Cardiac muscle cell (in vitro differentiated cells and primary cell): ENCODE measurements around the gene ADAMTS12. TPM values are rescaled to one million over a fixed set of nuclear protein-coding genes. Genes with fewer than 3 reads are reported as not detected.

Experiments used
- DNase-seq, 2 donors: peaks; one replicate each; pipeline versions ENCODE4 v3.0.0 to v3.0.0-alpha.2; 2010 to 2017; ENCODE audit warnings: low read depth in 1 of 2, low spot score in 1 of 2
- H3K27ac ChIP-seq: fragments of 200-600 bp; sonication (generic); 2 replicates; pipeline ENCODE4 v1.5.1; 2016
- H3K27me3 ChIP-seq: fragments of 200-600 bp; sonication (generic); 2 replicates; pipeline ENCODE4 v1.6.0; 2016; ENCODE audit warnings: control low read depth
- H3K36me3 ChIP-seq: fragments of 200-600 bp; sonication (generic); 2 replicates; pipeline ENCODE4 v1.5.1; 2016; ENCODE audit warnings: control low read depth
- H3K4me1 ChIP-seq: fragments of 200-600 bp; sonication (generic); 2 replicates; pipeline ENCODE4 v1.8.1; 2017; ENCODE audit warnings: low read depth, mild to moderate bottlenecking, mixed run types
- H3K4me3 ChIP-seq: fragments of 200-600 bp; sonication (generic); 2 replicates; pipeline ENCODE4 v1.5.1; 2016; ENCODE audit warnings: mild to moderate bottlenecking
- H3K9me3 ChIP-seq: fragments of 200-600 bp; sonication (generic); 2 replicates; pipeline ENCODE4 v1.5.1; 2017; ENCODE audit warnings: low read depth, mild to moderate bottlenecking, control low read depth
- polyA plus RNA-seq: library from polyadenylated mRNA; unstranded; fragments of >200 nt; fragmentation: Nextera tagmentation; extraction: Ambion mirVana; gene quantifications from 2 replicates; pipeline ENCODE4 v1.2.1, GENCODE V29; 2016
- total RNA-seq: library from RNA; depleted of rRNA; stranded (reverse); fragments of >200 nt; gene quantifications from 2 replicates; pipeline ENCODE4 v1.2.3, GENCODE V29; 2016
- TF ChIP-seq, protein P1 (sequence below): IDR thresholded peaks from 2 replicates; pipeline ENCODE4 v1.5.1; 2012; ENCODE audit warnings: low read depth, mild to moderate bottlenecking, low read length

Gene ADAMTS12
- total and polyA plus RNA-seq, 2 experiments from 2014 or later, result 29.3 to 48.4 TPM

DNA sequence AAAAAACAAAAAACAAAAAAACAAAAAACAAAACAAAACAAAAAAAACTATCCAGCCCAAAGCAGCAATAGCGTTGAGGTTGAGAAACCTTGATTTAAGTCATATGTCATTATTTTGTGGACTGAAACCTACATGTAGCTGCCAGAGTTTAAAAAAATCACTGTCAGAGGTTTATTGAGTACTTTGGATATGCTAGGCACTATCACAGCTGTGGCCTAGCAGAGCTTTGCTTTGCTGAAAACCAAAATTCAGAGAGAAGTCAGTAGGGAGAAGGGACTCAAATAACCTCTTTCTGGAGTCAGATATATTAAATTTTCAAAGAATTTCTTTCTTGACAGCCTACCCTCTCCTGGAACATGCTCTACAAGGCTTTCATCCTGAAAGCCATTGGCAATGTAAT, 299.5 kb downstream of the ADAMTS12 start:
- H3K27ac ChIP-seq, result no peak overlapping the region
- no peaks in the 10 kb centered on the region for H3K4me1 ChIP-seq
- peaks cover 10% of the 10 kb centered on the region for H3K36me3 ChIP-seq
- no peaks in the 10 kb centered on the region for H3K9me3 ChIP-seq
- no peak overlapping the region for H3K4me3 ChIP-seq
- TF ChIP-seq, protein P1, sequence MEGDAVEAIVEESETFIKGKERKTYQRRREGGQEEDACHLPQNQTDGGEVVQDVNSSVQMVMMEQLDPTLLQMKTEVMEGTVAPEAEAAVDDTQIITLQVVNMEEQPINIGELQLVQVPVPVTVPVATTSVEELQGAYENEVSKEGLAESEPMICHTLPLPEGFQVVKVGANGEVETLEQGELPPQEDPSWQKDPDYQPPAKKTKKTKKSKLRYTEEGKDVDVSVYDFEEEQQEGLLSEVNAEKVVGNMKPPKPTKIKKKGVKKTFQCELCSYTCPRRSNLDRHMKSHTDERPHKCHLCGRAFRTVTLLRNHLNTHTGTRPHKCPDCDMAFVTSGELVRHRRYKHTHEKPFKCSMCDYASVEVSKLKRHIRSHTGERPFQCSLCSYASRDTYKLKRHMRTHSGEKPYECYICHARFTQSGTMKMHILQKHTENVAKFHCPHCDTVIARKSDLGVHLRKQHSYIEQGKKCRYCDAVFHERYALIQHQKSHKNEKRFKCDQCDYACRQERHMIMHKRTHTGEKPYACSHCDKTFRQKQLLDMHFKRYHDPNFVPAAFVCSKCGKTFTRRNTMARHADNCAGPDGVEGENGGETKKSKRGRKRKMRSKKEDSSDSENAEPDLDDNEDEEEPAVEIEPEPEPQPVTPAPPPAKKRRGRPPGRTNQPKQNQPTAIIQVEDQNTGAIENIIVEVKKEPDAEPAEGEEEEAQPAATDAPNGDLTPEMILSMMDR, result no peak
- DNase-seq, result no peak
- H3K27me3 ChIP-seq, result no peaks in the 10 kb centered on the region

DNA sequence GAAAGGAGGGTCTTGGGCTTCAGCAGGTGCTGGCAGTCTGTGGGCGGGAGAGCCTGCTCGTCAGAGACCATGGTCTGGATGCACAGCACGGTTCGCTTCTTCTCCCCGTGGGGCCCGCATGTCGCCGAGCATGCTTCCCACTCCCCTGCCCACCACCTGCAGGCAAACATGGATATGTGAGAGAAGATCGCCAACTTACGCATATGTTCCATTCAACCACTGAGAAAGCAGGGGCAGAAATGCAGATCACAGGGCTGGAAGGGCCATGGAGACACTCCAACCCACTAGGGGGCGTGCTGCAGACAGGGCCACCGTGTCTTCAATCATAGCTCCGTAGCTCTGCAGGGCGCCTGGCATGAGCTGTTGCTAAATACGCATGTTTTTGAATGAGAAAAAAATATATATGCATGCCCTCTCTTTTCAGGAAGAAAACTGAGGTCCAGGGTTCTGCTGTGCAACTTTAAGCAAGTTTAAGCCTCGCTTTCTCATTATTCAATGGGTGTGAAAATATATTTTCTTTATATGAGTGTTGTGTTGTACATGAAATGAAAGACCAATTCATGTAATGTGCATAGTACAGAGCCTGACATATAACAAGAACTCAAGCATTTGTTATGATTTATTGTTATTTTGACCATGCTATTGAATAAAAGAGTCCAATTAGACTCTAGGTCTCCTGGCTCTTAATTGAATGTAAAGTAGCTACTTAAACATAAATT, 303.0 kb downstream of the ADAMTS12 start:
- H3K4me1 ChIP-seq, result no peaks in the 10 kb centered on the region
- TF ChIP-seq, protein P1, result peak; percentile 42
- H3K36me3 ChIP-seq, result peaks cover 13% of the 10 kb centered on the region
- no peaks in the 10 kb centered on the region for H3K27me3 ChIP-seq
- DNase-seq, result peak; percentile 13 to 46
- no peaks in the 10 kb centered on the region for H3K9me3 ChIP-seq
- H3K27ac ChIP-seq, result no peak overlapping the region
- no peak overlapping the region for H3K4me3 ChIP-seq

DNA sequence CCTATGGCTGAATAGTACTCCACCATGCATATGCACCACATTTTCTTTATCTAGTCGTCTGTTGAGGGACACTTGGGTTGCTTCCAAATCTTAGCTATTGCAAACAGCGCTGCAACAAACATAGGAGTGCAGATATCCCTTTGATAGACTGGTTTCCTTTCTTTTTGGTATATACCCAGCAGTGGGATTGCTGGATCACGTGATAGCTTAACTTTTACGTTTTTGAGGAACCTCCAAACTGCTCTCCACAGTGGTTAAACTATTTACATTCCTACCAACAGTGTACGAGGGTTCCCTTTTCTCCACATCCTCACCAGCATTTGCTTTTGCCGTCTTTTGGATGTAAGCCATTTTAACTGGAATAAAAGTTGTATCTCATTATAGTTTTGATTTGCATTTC, 308.5 kb downstream of the ADAMTS12 start:
- Histone ChIP-seq H3K27ac (no peak overlapping the region), H3K4me1 (no peaks in the 10 kb centered on the region), H3K27me3 (no peaks in the 10 kb centered on the region), H3K36me3 (peaks cover 11% of the 10 kb centered on the region), H3K9me3 (no peaks in the 10 kb centered on the region), H3K4me3 (no peak overlapping the region)
- TF ChIP-seq, protein P1, result no peak
- DNase-seq, result no peak

DNA sequence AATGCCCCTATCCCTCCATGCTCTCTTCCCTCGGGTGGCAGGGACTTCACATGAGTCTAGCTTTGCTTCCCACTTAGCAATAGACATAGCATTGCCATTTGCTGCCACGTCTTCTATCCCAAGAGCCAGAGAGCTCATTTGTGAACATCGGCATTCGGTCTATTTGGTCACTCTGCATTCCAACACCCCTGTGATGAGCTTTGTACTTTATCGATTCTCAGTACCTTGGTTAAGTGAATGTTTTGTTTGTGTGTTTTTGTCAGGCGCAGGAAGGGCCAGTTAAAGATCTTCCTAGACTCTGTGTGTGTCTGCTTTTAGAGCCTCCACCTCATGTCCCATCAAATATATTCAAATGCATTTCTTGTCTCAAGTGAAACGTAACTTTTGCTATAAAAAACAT, 309.4 kb downstream of the ADAMTS12 start:
- H3K27ac ChIP-seq, result no peak overlapping the region
- TF ChIP-seq, protein P1, result no peak
- DNase-seq, result no peak
- no peak overlapping the region for H3K4me3 ChIP-seq
- no peaks in the 10 kb centered on the region for H3K4me1 ChIP-seq
- H3K27me3 ChIP-seq, result no peaks in the 10 kb centered on the region
- no peaks in the 10 kb centered on the region for H3K9me3 ChIP-seq
- peaks cover 5% of the 10 kb centered on the region for H3K36me3 ChIP-seq

DNA sequence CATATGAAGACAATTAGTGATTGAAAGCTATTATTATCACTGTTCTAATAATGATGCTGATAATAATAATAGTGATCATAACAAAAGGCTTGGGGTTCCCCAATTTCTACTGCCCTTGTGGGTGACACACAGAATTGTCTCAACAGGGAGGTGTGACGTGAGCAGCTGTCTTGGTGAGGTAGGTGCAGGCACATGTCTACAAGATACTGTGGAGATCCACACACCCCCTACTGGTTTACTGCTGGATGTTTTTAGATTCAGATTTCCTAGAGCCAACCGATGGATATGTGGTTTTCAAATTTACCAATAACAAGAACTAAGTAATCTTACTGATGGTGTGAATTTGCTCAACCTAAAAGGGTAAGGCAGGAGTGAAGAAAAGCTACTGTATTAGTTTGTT, 312.0 kb downstream of the ADAMTS12 start:
- Histone ChIP-seq H3K27me3 (no peaks in the 10 kb centered on the region), H3K27ac (no peak overlapping the region), H3K9me3 (no peaks in the 10 kb centered on the region), H3K36me3 (peaks cover 9% of the 10 kb centered on the region), H3K4me3 (no peak overlapping the region), H3K4me1 (no peaks in the 10 kb centered on the region)
- DNase-seq, result no peak
- TF ChIP-seq, protein P1, result no peak
